Caco-2 (cell line): Measurements from ENCODE around the gene ZNF814. TPM values are rescaled to one million over a fixed set of nuclear protein-coding genes. Genes with fewer than 3 reads are reported as not detected.
A peak's percentile ranks its signal among the peaks of the same experiment; 100 is the strongest.

Experiments used
- BruUV-seq: library from RNA; stranded (reverse); fragments of 400-500 nt; replicated peaks from 2 replicates; lab custom pipeline; 2021; lab: Mats Ljungman, UMichigan
- CTCF ChIA-PET: fragments of 300-600 bp; sonication (Branson Sonifier 250); formaldehyde crosslinking; loops from one replicate; lab custom pipeline; 2022; ENCODE audit warnings: antibody characterized with exemption; lab: Charles Lee
- POLR2A ChIA-PET: fragments of 300-600 bp; sonication (Branson Sonifier 250); formaldehyde crosslinking; loops from one replicate; lab custom pipeline; 2022; ENCODE audit warnings: antibody characterized with exemption; lab: Charles Lee
- DNase-seq, 2 experiments: peaks; one replicate each; pipeline versions ENCODE4 v3.0.0 to v3.0.0-alpha.2; 2020 to 2022
- H3K27me3 ChIP-seq: replicated peaks from 2 replicates; pipeline ENCODE4 v1.6.0; 2011; ENCODE audit warnings: low read length; ENCODE audit not compliant: control insufficient read depth, insufficient read depth
- H3K36me3 ChIP-seq: 2 replicates; pipeline ENCODE4 v1.5.1; 2011; ENCODE audit warnings: low read length; ENCODE audit not compliant: control insufficient read depth, insufficient read depth
- H3K4me1 ChIP-seq: fragments of 250-450 bp; sonication (Bioruptor Pico); 2 replicates; pipeline ENCODE4 v1.5.1; 2020; ENCODE audit warnings: mild to moderate bottlenecking
- H3K4me3 ChIP-seq: 2 replicates; pipeline ENCODE4 v1.5.1; 2011; ENCODE audit warnings: low read depth, mild to moderate bottlenecking, control low read depth, low read length
- H3K9me3 ChIP-seq: fragments of 250-450 bp; sonication (Bioruptor Pico); 2 replicates; pipeline ENCODE4 v1.5.1; 2020; ENCODE audit warnings: mild to moderate bottlenecking, moderate library complexity
- H3K27ac Mint-ChIP-seq: one replicate; pipeline ENCODE4 v1.8.0; 2022; ENCODE audit warnings: mixed read lengths; ENCODE audit not compliant: unreplicated experiment
- H3K27me3 Mint-ChIP-seq: one replicate; pipeline ENCODE4 v1.8.0; 2022; ENCODE audit warnings: mixed read lengths; ENCODE audit not compliant: insufficient read depth, unreplicated experiment
- H3K36me3 Mint-ChIP-seq: one replicate; pipeline ENCODE4 v1.8.0; 2022; ENCODE audit warnings: mild to moderate bottlenecking, mixed read lengths; ENCODE audit not compliant: insufficient read depth, unreplicated experiment
- H3K4me1 Mint-ChIP-seq: one replicate; pipeline ENCODE4 v1.8.0; 2022; ENCODE audit warnings: low read depth, mixed read lengths; ENCODE audit not compliant: unreplicated experiment
- H3K4me3 Mint-ChIP-seq: one replicate; pipeline ENCODE4 v1.8.0; 2022; ENCODE audit warnings: mild to moderate bottlenecking, moderate library complexity, mixed read lengths; ENCODE audit not compliant: unreplicated experiment
- H3K9me3 Mint-ChIP-seq: one replicate; pipeline ENCODE4 v1.8.0; 2022; ENCODE audit warnings: mixed read lengths; ENCODE audit not compliant: unreplicated experiment
- CTCF ChIP-seq, 2 experiments: fragments of 200-600 bp in 1 of 2; IDR thresholded peaks; 1 replicate in 1 of 2; 2 replicates in 1 of 2; pipeline versions ENCODE4 v1.5.1 to v1.8.0; 2011 to 2022; ENCODE audit warnings: antibody characterized with exemption in 1 of 2, control low read depth in 1 of 2, inconsistent platforms in 1 of 2, low read depth in 1 of 2, low read length in 1 of 2, mild to moderate bottlenecking in 1 of 2, moderate library complexity in 1 of 2; ENCODE audit not compliant: insufficient read depth in 1 of 2, severe bottlenecking in 1 of 2, unreplicated experiment in 1 of 2
- intact Hi-C: fragments of 100-400 bp; cut with micrococcal nuclease; formaldehyde crosslinking; loops from one replicate; pipeline ENCODE4 v1.10.0; 2022; ENCODE audit not compliant: unreplicated experiment
- total RNA-seq: library from RNA; stranded (reverse); gene quantifications from 2 replicates; pipeline ENCODE4 v1.2.3, GENCODE V29; 2022

ZNF814 gene
- total RNA-seq, 1 experiment from 2014 or later, result 8.3 TPM

- H3K36me3 Mint-ChIP-seq, result peaks cover 95% of the 10 kb centered on the region
- H3K4me1 Mint-ChIP-seq, result peaks cover 41% of the 10 kb centered on the region
- peaks cover 11% of the 10 kb centered on the region for H3K36me3 ChIP-seq
- ChIA-PET CTCF (interaction anchor here (0.6 kb wide), 1 partner anchor 126 kb away, joined by 3 read pairs; the partner anchor contains the start of gene ZNF551), POLR2A (interaction anchor here (0.6 kb wide), 1 partner anchor 31 kb away, joined by 3 read pairs; no protein-coding TSS in a partner anchor)
- no peak overlapping the region for H3K4me3 Mint-ChIP-seq
- no peak overlapping the region for H3K27ac Mint-ChIP-seq
- peaks cover 41% of the 10 kb centered on the region for H3K4me1 ChIP-seq
- BruUV-seq, result no TSS peak
- H3K27me3 Mint-ChIP-seq, result no peaks in the 10 kb centered on the region
- no peaks in the 10 kb centered on the region for H3K9me3 ChIP-seq
- H3K27me3 ChIP-seq, result no peaks in the 10 kb centered on the region
- TF ChIP-seq CTCF (IDR thresholded peaks at IDR 0.05; ENCODE audit: insufficient read depth in 1 of 2, low read depth in 1 of 2, low read length in 1 of 2, severe bottlenecking in 1 of 2, unreplicated experiment in 1 of 2), result no peak
- H3K9me3 Mint-ChIP-seq, result no peaks in the 10 kb centered on the region
- H3K4me3 ChIP-seq, result no peak overlapping the region
- DNase-seq, result no peak
- intact Hi-C loops, result no loop called here
These were observed 81.3 kb downstream of the ZNF814 start for GRCh38 chr19:57807541-57807940.

GRCh38 chr19:57803594-57804325 lies 85.1 kb downstream of the ZNF814 start:
- ChIA-PET CTCF (no interaction called here), POLR2A (interaction anchor here (0.6 kb wide), 1 partner anchor 198 kb away, joined by 3 read pairs; no protein-coding TSS in a partner anchor)
- Mint-ChIP-seq H3K36me3 (peaks cover 84% of the 10 kb centered on the region), H3K27me3 (no peaks in the 10 kb centered on the region), H3K27ac (peak overlapping the region; percentile 85), H3K4me3 (peak overlapping the region; percentile 66), H3K4me1 (peaks cover 19% of the 10 kb centered on the region), H3K9me3 (no peaks in the 10 kb centered on the region)
- DNase-seq, result peak in 1 of 2 experiments; percentile 41
- H3K9me3 ChIP-seq, result no peaks in the 10 kb centered on the region
- intact Hi-C loops, result no loop called here
- H3K4me3 ChIP-seq, result 0 out of 2 replicates have a peak overlapping the region, but pooled peaks have one; percentile 16
- H3K27me3 ChIP-seq, result no peaks in the 10 kb centered on the region
- TF ChIP-seq CTCF (IDR thresholded peaks at IDR 0.05; ENCODE audit: insufficient read depth in 1 of 2, low read depth in 1 of 2, low read length in 1 of 2, severe bottlenecking in 1 of 2, unreplicated experiment in 1 of 2), result no peak
- no TSS peak for BruUV-seq
- H3K4me1 ChIP-seq, result peaks cover 18% of the 10 kb centered on the region
- H3K36me3 ChIP-seq, result peaks cover 3% of the 10 kb centered on the region; the same call in 1 of the 2 replicates

GRCh38 chr19:57803265-57803593 lies 85.6 kb downstream of the ZNF814 start:
- no peaks in the 10 kb centered on the region for H3K9me3 Mint-ChIP-seq
- no peak for DNase-seq
- H3K27me3 Mint-ChIP-seq, result no peaks in the 10 kb centered on the region
- no peaks in the 10 kb centered on the region for H3K27me3 ChIP-seq
- BruUV-seq, result no TSS peak
- H3K4me1 Mint-ChIP-seq, result peaks cover 19% of the 10 kb centered on the region
- TF ChIP-seq CTCF (IDR thresholded peaks at IDR 0.05; ENCODE audit: insufficient read depth in 1 of 2, low read depth in 1 of 2, low read length in 1 of 2, severe bottlenecking in 1 of 2, unreplicated experiment in 1 of 2), result no peak
- POLR2A ChIA-PET, result no interaction called here
- intact Hi-C loops, result no loop called here
- peak overlapping the region; percentile 66 for H3K4me3 Mint-ChIP-seq
- peaks cover 1% of the 10 kb centered on the region; the same call in 1 of the 2 replicates for H3K36me3 ChIP-seq
- CTCF ChIA-PET, result no interaction called here
- H3K4me3 ChIP-seq, result no peak overlapping the region
- peaks cover 79% of the 10 kb centered on the region for H3K36me3 Mint-ChIP-seq
- H3K4me1 ChIP-seq, result peaks cover 18% of the 10 kb centered on the region
- H3K9me3 ChIP-seq, result no peaks in the 10 kb centered on the region
- peak overlapping the region; percentile 85 for H3K27ac Mint-ChIP-seq
